GM12801 (cell line): ENCODE measurements around the gene PCDHB1.

Source experiments
- CTCF ChIP-seq: IDR thresholded peaks from one replicate; pipeline ENCODE4 v1.5.1; 2011; ENCODE audit warnings: control low read depth; ENCODE audit not compliant: insufficient read length; ENCODE audit errors: extremely low read depth

Gene PCDHB1

GRCh38 chr5:141007791-141008190 lies 43.4 kb upstream of the PCDHB1 start:
- TF ChIP-seq CTCF, result no peak

GRCh38 chr5:141010047-141010793 lies 41.0 kb upstream of the PCDHB1 start:
- no peak for TF ChIP-seq CTCF

- no peak for TF ChIP-seq CTCF
Observed at GRCh38 chr5:141017943-141018342, 33.2 kb upstream of the PCDHB1 start.

- TF ChIP-seq CTCF, result no peak
Observed at GRCh38 chr5:141022384-141022783, 28.8 kb upstream of the PCDHB1 start.

GRCh38 chr5:141031006-141031405 lies 20.2 kb upstream of the PCDHB1 start:
- no peak for TF ChIP-seq CTCF

GRCh38 chr5:141032626-141033025 lies 18.5 kb upstream of the PCDHB1 start:
- no peak for TF ChIP-seq CTCF

GRCh38 chr5:141039061-141039460 lies 12.1 kb upstream of the PCDHB1 start:
- no peak for TF ChIP-seq CTCF
